Measurements from ENCODE around the gene APOL6.

Gene APOL6

GRCh38 chr22:35648066-35649025 is at the start of gene APOL6:
Gene APOL6, plus strand, starts transcription at chr22:35648446. Its CDS starts 7,980 bp downstream, at chr22:35656426.
- Mint-ChIP-seq H3K27ac (no peak within 1 kb of the TSS), H3K9me3 (peaks cover 5% of the 10 kb centered on the region)

GRCh38 chr22:35599364-35599763 is 48.9 kb upstream of the APOL6 start:
- H3K4me3 Mint-ChIP-seq, result no peak overlapping the region
- H3K27ac Mint-ChIP-seq, result no peak overlapping the region
- peaks cover 9% of the 10 kb centered on the region for H3K27me3 Mint-ChIP-seq (ENCODE audit: low read depth, poor library complexity)
- peaks cover 19% of the 10 kb centered on the region for H3K4me1 Mint-ChIP-seq
- H3K36me3 Mint-ChIP-seq (ENCODE audit: low read depth), result no peaks in the 10 kb centered on the region
- DNase-seq, result no peak
- no peaks in the 10 kb centered on the region for H3K9me3 Mint-ChIP-seq
- no peak for TF ChIP-seq CTCF (IDR thresholded peaks at IDR 0.05)

More at GRCh38 chr22:35648066-35649025, at the start of gene APOL6:
- no peak for DNase-seq
- TF ChIP-seq CTCF (IDR thresholded peaks at IDR 0.05), result no peak
- H3K36me3 Mint-ChIP-seq (ENCODE audit: low read depth), result no peaks in the 10 kb centered on the region
- H3K4me1 Mint-ChIP-seq, result peaks cover 16% of the 10 kb centered on the region
- no peaks in the 10 kb centered on the region for H3K27me3 Mint-ChIP-seq (ENCODE audit: low read depth, poor library complexity)
- no peak within 1 kb of the TSS for H3K4me3 Mint-ChIP-seq

GRCh38 chr22:35600476-35600875 is 47.8 kb upstream of the APOL6 start:
- no peak for TF ChIP-seq CTCF (IDR thresholded peaks at IDR 0.05)
- H3K27ac Mint-ChIP-seq, result no peak overlapping the region
- H3K36me3 Mint-ChIP-seq (ENCODE audit: low read depth), result no peaks in the 10 kb centered on the region
- DNase-seq, result no peak
- H3K4me1 Mint-ChIP-seq, result peaks cover 20% of the 10 kb centered on the region
- H3K9me3 Mint-ChIP-seq, result no peaks in the 10 kb centered on the region
- peaks cover 9% of the 10 kb centered on the region for H3K27me3 Mint-ChIP-seq (ENCODE audit: low read depth, poor library complexity)
- no peak overlapping the region for H3K4me3 Mint-ChIP-seq

- Mint-ChIP-seq H3K36me3 (ENCODE audit: low read depth) (no peaks in the 10 kb centered on the region), H3K4me3 (no peak overlapping the region), H3K9me3 (no peaks in the 10 kb centered on the region), H3K4me1 (peaks cover 22% of the 10 kb centered on the region), H3K27me3 (ENCODE audit: low read depth, poor library complexity) (peaks cover 7% of the 10 kb centered on the region), H3K27ac (no peak overlapping the region)
- DNase-seq, result no peak
- TF ChIP-seq CTCF (IDR thresholded peaks at IDR 0.05), result no peak
These were observed 47.1 kb upstream of the APOL6 start for GRCh38 chr22:35601013-35601580.

GRCh38 chr22:35601743-35602615 is 46.3 kb upstream of the APOL6 start:
- no peaks in the 10 kb centered on the region for H3K9me3 Mint-ChIP-seq
- no peak for TF ChIP-seq CTCF (IDR thresholded peaks at IDR 0.05)
- no peak overlapping the region for H3K27ac Mint-ChIP-seq
- DNase-seq, result no peak
- H3K4me1 Mint-ChIP-seq, result peaks cover 23% of the 10 kb centered on the region
- H3K36me3 Mint-ChIP-seq (ENCODE audit: low read depth), result no peaks in the 10 kb centered on the region
- no peak overlapping the region for H3K4me3 Mint-ChIP-seq
- H3K27me3 Mint-ChIP-seq (ENCODE audit: low read depth, poor library complexity), result peaks cover 8% of the 10 kb centered on the region
